GM12878 (cell line): ENCODE results near the gene PLCG1. TPM values are rescaled to one million over a fixed set of nuclear protein-coding genes. Genes with fewer than 3 reads are reported as not detected.

Source experiments
- ATF2 ChIP-seq: IDR thresholded peaks from 2 replicates; pipeline ENCODE4 v1.6.1; 2012; ENCODE audit warnings: low read length, inconsistent platforms
- BACH1 ChIP-seq: fragments of 450-650 bp; IDR thresholded peaks from 2 replicates; pipeline ENCODE4 v1.6.1; 2017; ENCODE audit warnings: mild to moderate bottlenecking, borderline replicate concordance
- BCL11A ChIP-seq: IDR thresholded peaks from 2 replicates; pipeline ENCODE4 v1.6.1; 2011; ENCODE audit warnings: low read depth, low read length
- BRCA1 ChIP-seq: IDR thresholded peaks from 2 replicates; pipeline ENCODE4 v1.6.1; 2011; ENCODE audit warnings: low read depth, low read length, improper control_type of control experiment
- CHD4 ChIP-seq: fragments of 200-600 bp; sonication (generic); IDR thresholded peaks from 2 replicates; pipeline ENCODE4 v1.6.1; 2016; ENCODE audit warnings: mild to moderate bottlenecking
- CREM ChIP-seq: IDR thresholded peaks from 2 replicates; pipeline ENCODE4 v1.6.1; 2014; ENCODE audit warnings: antibody characterized with exemption, low read depth
- DPF2 ChIP-seq: fragments of 450-650 bp; IDR thresholded peaks from 2 replicates; pipeline ENCODE4 v1.6.1; 2017; ENCODE audit warnings: mild to moderate bottlenecking
- ESRRA ChIP-seq: IDR thresholded peaks from 2 replicates; pipeline ENCODE4 v1.6.1; 2012; ENCODE audit warnings: mild to moderate bottlenecking, low read length, improper control_type of control experiment
- FOS ChIP-seq: IDR thresholded peaks from 3 replicates; pipeline ENCODE4 v1.6.1; 2011; ENCODE audit warnings: borderline replicate concordance; ENCODE audit not compliant: insufficient read length; ENCODE audit errors: extremely low read depth
- FOXK2 ChIP-seq: fragments of 450-650 bp; IDR thresholded peaks from 2 replicates; pipeline ENCODE4 v1.6.1; 2017; ENCODE audit warnings: mild to moderate bottlenecking, moderate library complexity
- HDGF ChIP-seq: fragments of 450-650 bp; IDR thresholded peaks from 2 replicates; pipeline ENCODE4 v1.6.1; 2016; ENCODE audit warnings: antibody characterized with exemption
- HSF1 ChIP-seq: fragments of 150-350 bp; IDR thresholded peaks from 2 replicates; pipeline ENCODE4 v1.6.1; 2014; ENCODE audit warnings: mild to moderate bottlenecking, low read depth, low read length
- IKZF1 ChIP-seq: fragments of 450-650 bp; conservative IDR thresholded peaks from 2 replicates; pipeline ENCODE4 v1.6.1; 2017; ENCODE audit warnings: antibody characterized with exemption, mild to moderate bottlenecking
- IRF3 ChIP-seq: fragments of 450-650 bp; IDR thresholded peaks from 2 replicates; pipeline ENCODE4 v1.6.1; 2014; ENCODE audit warnings: mild to moderate bottlenecking
- IRF4 ChIP-seq: IDR thresholded peaks from 2 replicates; pipeline ENCODE4 v1.6.1; 2011; ENCODE audit warnings: low read depth, low read length
- KLF5 ChIP-seq: fragments of 450-650 bp; IDR thresholded peaks from 2 replicates; pipeline ENCODE4 v1.6.1; 2014; ENCODE audit warnings: mild to moderate bottlenecking; ENCODE audit not compliant: partially characterized antibody
- MTA2 ChIP-seq: fragments of 450-650 bp; IDR thresholded peaks from 2 replicates; pipeline ENCODE4 v1.6.1; 2016; ENCODE audit warnings: low read depth, mild to moderate bottlenecking, moderate library complexity
- NFIC ChIP-seq: IDR thresholded peaks from 2 replicates; pipeline ENCODE4 v1.6.1; 2012; ENCODE audit warnings: low read depth, mild to moderate bottlenecking, inconsistent platforms, low read length, moderate library complexity
- NFYA ChIP-seq: IDR thresholded peaks from 2 replicates; pipeline ENCODE4 v1.6.1; 2011; ENCODE audit warnings: low read depth, mild to moderate bottlenecking, low read length, improper control_type of control experiment, borderline replicate concordance
- SMAD5 ChIP-seq: IDR thresholded peaks from 2 replicates; pipeline ENCODE4 v1.6.1; 2016; ENCODE audit warnings: antibody characterized with exemption, low read depth
- SREBF2 ChIP-seq: IDR thresholded peaks from 2 replicates; pipeline ENCODE4 v1.6.1; 2012; ENCODE audit warnings: mild to moderate bottlenecking, low read length
- STAT1 ChIP-seq: fragments of 450-650 bp; conservative IDR thresholded peaks from 2 replicates; pipeline ENCODE4 v1.6.1; 2014; ENCODE audit warnings: antibody characterized with exemption, mild to moderate bottlenecking
- YBX1 ChIP-seq: fragments of 450-650 bp; IDR thresholded peaks from 2 replicates; pipeline ENCODE4 v1.6.1; 2016; ENCODE audit warnings: antibody characterized with exemption
- YY1 ChIP-seq: IDR thresholded peaks from 2 replicates; pipeline ENCODE4 v1.6.1; 2011; ENCODE audit warnings: low read depth, mild to moderate bottlenecking, low read length
- ZBTB4 ChIP-seq: fragments of 450-650 bp; formaldehyde crosslinking; IDR thresholded peaks from 2 replicates; pipeline ENCODE4 v1.4.0; 2022; ENCODE audit warnings: mild to moderate bottlenecking, moderate library complexity
- ZNF207 ChIP-seq: fragments of 450-650 bp; IDR thresholded peaks from 2 replicates; pipeline ENCODE4 v1.6.1; 2014; ENCODE audit warnings: antibody characterized with exemption, mild to moderate bottlenecking, borderline replicate concordance
- ZNF24 ChIP-seq: fragments of 450-650 bp; IDR thresholded peaks from 2 replicates; pipeline ENCODE4 v1.6.1; 2017; ENCODE audit warnings: antibody characterized with exemption, mild to moderate bottlenecking
- polyA plus RNA-seq, 11 experiments: library from polyadenylated mRNA; depleted of rRNA in 4 of 11; unstranded in 6 of 11; stranded (reverse) in 5 of 11; fragments of >200 nt; fragmentation: Nextera tagmentation in 4 of 11; fragmentation: Illumina TruSeq in 1 of 11; extraction: Ambion mirVana in 4 of 11; extraction: Trizol in 1 of 11; gene quantifications; 1 replicate in 1 of 11; 2 replicates in 10 of 11; pipeline versions ENCODE4 v1.2.1 to v1.2.3, GENCODE V29; 2011 to 2016; ENCODE audit warnings: inconsistent platforms in 2 of 11, missing spikeins in 2 of 11, low read depth in 1 of 11
- total RNA-seq, 4 experiments: library from RNA; depleted of rRNA in 3 of 4; stranded (reverse); fragments of >200 nt in 3 of 4; fragmentation: Illumina TruSeq in 1 of 4; extraction: Trizol in 1 of 4; gene quantifications; 2 replicates each; pipeline versions ENCODE4 v1.2.1 to v1.2.3, GENCODE V29; 2013 to 2021

Gene PLCG1
- total and polyA plus RNA-seq, 10 of the 15 experiments (the other 5 are each of a cell fraction or from before 2014, with no cell fraction given), result 2.6 to 114 (median 45.3) TPM

- TF ChIP-seq FOS, result no peak
- no peak for TF ChIP-seq SREBF2
- TF ChIP-seq KLF5, result peak; percentile 54
- TF ChIP-seq DPF2, result peak; percentile 93
- TF ChIP-seq YY1, result peak; percentile 64
- TF ChIP-seq FOXK2, result no peak
- no peak for TF ChIP-seq HSF1
- no peak for TF ChIP-seq MTA2
- TF ChIP-seq ZBTB4 (CRISPR knock-in tag), result no peak
- TF ChIP-seq STAT1, result no peak
- peak; percentile 84; the same call in 1 of the 2 replicates for TF ChIP-seq ZNF207
- TF ChIP-seq CREM, result peak; percentile 21; the same call in 1 of the 2 replicates
- TF ChIP-seq BCL11A, result no peak
- TF ChIP-seq IRF3, result no peak
- TF ChIP-seq IKZF1, result peak; percentile 89
- TF ChIP-seq SMAD5, result no peak
- no peak for TF ChIP-seq BRCA1
- 0 out of 2 replicates have a peak, but pooled peaks have one; percentile 5 for TF ChIP-seq ZNF24
- no peak for TF ChIP-seq CHD4
- TF ChIP-seq NFYA, result no peak
- TF ChIP-seq BACH1, result peak; percentile 94
- TF ChIP-seq IRF4, result no peak
- TF ChIP-seq ATF2, result no peak
- TF ChIP-seq ESRRA, result no peak
- TF ChIP-seq YBX1, result no peak
- TF ChIP-seq HDGF, result no peak
- no peak for TF ChIP-seq NFIC
These were observed at the start of gene PLCG1 (continued) for GRCh38 chr20:41136680-41137613.
